SW480 (cell line): ENCODE data around the gene RCOR1.

Experiments used
- DNase-seq: peaks from one replicate; pipeline ENCODE4 v3.0.0-alpha.2; 2016; ENCODE audit warnings: low spot score

Gene RCOR1

DNA sequence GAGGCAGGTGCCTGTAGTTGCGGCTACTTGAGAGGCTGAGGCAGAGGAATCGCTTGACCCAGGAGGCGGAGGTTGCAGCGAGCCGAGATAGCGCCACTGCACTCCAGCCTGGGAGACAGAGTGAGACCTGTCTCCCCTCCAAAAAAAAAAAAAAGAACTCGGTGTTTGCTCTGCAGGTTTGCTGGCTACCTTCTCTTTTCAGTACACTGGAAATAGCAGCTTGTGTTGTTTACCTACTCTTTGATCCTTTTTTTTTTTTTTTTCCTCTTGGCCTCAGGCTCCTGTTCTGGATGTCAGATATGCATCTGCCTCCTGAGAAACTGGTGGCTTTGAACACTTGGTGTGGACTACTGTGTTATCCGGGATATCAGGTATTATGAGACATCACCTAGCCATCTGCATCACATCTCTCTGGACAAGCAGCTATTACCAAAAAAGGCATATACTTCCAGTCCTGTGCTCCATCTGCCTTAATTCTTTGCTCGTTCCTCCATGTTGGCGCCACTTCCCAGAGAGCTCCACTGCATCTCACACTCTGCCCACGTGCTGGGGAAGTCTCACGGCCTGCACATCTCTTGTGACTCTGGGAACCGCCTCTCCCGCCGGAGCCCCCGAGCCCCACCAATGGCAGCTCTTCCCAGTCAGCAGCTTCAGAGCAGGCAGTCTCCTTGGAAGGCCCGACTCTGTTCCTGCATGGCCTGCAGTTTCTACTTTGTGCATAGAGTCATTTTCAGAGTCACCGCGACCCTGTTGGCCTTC, 133.9 kb downstream of the RCOR1 start:
- DNase-seq, result no peak

DNA sequence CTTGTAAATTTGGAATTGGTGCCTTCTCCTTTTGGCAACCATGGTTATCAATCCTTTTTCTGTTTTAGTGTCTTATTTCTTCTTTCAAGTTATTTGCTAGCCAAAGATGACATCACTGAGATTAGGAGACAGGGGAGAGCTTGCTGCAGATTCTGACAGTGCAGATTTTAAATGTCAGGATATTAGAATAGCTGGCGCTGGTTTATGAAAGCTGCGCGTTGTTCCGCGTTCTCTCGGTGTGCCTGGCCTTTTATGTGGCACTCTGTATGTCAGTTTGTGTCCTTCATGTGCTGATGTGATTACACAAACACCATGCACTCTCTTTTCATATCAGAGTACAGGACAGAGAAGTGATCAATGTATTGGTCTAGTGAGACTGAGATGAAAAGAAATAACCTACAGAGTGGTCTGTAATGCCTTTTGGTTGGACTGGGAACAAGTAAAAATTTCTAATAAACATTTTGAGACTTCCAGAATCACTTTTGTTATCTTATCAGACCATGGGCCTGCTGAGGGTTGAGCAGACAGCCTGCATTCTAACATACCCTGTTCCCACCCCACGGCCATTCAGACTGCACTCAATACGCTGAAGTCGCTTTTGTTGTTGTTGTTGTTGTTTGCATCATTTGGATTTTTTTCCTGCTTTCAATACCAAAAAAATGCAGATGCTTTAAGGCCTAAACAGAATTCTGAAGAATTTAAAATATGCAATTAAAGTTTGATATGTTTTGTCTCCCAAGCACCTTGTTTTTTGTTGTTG, 135.1 kb downstream of the RCOR1 start:
- no peak for DNase-seq

DNA sequence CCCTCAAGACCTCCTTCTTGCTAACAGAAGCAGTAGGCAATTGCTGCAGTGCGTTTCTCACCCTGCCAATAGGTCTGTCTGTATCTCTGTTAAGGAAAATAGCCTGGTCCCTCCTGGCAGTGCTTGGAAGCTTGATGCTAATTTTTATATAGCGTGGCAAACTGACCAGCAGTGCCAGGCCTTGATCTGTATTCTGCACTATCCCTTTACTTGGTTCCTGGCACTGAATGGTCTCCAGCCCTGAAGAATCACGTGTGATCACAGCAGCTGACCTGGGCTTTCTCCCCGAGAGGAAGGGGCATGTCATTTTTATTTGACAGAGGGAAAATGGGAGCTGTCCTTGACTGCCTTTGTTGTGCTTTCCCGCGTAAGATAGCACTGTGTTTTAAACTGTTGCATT, 136.1 kb downstream of the RCOR1 start:
- DNase-seq, result no peak

DNA sequence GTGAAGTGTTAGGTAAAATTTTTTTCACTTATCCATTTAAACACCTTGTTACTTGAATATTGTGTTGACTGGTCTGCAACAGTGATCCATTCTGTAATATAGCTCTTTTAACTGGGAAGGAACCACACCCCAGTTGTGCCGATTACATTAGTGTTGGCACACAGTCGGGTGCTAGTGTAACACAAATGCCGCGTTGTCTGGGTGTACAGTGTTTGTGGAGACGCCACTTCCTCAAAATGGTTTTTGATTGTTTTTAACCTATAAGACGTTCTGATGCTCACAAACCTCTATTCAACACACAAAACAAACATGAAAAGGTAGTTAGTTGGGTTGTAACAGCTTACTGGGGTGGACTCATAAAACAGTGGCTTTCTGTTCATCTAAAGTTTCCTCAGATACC, 136.8 kb downstream of the RCOR1 start:
- no peak for DNase-seq

DNA sequence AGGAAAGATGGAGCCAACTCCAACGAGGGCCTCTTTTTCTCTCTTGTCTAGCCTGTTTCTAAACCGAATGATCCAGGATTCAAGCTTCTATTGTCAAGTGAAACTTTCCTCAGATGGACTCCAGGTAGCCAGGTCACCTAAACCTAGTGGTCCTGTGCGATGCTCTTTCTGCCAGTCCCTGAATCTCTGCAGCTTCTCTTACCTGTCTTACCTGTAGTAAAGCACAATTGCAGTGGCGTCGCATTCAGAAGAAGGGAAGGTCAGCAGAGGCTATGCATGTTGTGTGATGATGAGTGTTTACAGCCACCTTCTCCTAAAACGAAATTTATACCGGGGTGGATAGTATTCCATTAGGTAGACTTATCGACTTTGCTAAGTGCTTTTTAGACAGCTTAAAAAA, 137.4 kb downstream of the RCOR1 start:
- DNase-seq, result no peak

DNA sequence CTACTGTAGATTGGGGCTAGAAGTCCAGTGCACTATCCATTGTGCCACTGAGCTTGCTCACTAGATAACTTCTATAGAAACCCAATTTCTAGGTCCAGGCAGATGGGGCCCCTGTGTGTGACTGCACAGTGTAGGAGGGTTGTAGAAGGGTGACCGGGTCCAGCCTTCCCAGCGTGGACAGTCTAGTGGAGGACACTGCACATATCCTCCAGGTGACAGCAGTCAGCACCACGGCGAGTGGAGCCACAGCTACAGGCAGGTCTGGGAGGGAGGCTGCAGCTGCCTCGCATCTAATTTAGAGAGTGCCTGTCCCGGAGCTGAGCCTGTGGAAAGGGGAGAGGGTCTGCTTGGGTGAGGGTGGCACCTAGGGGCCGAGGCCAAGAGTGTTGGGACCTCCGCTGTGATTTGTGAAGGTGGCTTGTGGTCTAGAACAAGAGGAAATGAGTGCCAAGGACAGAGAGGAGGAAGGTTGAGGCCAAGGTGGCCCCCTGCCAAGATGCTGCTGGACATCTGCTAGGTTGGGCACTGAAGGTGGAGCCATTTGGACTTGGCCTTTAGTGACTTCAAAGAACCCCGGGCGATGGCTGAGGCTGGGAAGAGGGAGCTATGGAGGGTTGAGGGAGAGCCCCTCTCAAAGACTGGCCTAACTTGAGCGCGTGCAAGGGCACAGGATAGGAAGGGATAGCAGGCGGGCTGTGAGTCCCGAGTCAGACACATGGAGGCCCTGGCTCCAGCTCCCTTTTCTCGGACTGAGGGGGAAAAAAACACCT, 138.8 kb downstream of the RCOR1 start:
- no peak for DNase-seq

DNA sequence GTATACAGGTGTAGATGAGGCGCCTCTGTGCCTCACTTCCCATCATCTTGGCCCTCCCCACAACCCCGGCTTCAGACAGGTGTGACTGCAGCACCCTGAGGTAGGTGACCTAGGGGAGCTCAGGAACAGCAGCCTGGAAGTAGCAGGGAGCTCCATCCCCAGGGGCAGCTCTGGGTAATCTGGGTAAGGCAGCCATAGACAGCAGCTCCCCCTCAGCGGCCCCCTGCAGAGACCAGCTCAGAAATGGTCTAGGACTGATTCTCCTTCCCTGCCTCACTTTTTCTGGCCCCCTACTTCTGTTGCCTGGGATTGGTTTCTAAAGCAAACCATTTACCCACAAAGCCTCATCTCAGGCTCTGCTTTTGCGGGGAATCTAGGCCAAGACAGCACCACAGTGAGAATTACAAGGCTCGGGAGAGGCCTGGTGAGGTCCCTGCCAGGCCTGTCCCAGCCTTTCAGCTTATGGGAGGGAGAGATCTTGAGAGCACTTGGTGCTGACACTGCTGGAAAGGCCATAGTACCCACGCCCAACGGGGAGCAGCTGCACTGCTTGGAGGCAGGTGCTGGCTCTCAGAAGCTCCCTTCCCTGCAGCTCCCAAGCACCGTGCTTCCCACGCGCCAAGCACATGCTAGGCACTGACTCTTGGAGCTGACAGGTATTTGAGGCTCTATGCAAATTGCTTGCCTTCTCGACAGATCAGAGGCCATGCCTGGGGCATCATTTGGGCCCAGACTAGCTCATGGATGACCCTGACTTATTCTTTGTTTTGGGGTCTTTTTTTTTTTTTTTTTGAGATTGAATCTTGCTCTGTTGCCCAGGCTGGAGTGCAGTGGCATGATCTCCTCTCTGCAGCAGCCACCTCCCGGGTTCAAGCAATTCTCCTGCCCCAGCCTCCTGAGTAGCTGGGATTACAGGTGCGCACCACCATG, 139.7 kb downstream of the RCOR1 start:
- DNase-seq, result no peak

DNA sequence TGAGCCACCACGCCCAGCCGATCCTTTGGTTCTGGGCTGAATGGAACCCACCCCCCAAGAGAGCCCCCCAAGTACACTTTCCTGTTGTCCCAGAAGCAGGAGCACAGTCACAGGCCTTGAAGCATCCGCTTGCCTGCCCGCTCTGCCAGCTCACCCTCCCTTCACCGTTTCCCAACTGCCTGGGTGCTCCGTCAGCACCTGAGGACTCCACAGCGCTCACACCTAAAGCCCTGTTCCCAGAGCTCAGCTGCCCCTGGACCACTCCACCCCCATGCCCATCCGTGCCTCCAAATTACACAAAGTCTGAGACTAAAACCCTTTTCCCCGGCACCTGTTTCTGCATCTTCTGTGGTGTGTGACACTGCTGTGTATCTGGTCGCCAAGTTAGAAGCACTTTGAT, 140.5 kb downstream of the RCOR1 start:
- no peak for DNase-seq

DNA sequence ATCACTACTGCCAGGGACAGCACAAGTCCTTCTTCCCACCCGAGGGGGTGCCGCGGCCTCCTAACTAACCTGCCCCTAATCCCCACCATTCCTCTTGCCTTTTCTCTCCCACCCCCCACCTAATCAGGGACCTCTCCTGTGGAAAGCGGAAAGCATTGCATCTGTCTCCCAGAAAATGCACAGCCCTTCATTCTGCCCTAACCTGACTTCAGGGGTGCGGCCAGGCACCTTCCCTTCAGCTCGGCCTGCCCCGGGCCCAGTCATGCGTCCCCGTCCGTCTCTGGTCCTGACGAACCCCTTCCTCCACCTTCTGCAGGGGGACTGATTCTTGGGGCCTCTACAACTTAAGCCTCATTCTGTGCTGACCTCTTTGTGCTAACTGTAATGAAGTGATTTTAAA, 140.9 kb downstream of the RCOR1 start:
- no peak for DNase-seq

DNA sequence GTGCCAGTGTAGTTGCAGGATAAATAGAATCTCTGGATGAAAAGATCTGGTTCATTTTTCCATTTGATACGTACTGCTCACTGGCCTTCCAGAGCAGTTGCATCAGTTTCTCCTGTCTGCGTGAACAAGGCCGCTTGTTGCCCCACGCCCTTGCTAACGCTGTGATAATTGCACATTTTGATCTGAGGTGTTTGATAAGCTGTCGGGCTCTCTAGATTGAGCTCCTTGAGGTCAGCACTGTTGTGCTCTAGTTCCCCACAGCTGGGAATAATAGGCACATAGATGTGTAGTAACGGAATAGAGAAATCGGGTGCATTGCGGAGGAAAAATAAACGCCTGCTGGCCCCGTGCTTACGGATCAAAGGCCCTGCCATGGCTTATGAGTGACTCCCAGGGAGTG, 142.0 kb downstream of the RCOR1 start:
- DNase-seq, result no peak

DNA sequence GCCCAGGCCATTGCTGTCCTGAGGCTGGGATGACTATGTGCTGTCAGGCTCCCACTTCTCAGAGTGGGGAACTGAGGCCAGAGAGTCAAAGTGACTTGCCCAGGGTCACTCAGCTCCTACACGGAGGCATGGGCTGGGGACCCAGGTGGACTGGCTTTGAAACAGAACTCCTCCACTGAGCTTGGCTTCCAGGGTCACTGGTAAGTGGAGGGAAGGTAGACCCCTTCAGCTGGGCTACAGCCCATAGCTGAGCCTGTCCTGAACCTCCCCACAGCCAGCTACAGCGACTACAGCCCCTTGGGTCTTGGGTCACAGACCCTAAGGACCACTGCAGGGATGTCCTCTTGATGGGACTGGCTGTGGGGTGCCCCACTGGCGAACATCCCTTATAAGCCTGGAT, 144.5 kb downstream of the RCOR1 start:
- DNase-seq, result no peak

DNA sequence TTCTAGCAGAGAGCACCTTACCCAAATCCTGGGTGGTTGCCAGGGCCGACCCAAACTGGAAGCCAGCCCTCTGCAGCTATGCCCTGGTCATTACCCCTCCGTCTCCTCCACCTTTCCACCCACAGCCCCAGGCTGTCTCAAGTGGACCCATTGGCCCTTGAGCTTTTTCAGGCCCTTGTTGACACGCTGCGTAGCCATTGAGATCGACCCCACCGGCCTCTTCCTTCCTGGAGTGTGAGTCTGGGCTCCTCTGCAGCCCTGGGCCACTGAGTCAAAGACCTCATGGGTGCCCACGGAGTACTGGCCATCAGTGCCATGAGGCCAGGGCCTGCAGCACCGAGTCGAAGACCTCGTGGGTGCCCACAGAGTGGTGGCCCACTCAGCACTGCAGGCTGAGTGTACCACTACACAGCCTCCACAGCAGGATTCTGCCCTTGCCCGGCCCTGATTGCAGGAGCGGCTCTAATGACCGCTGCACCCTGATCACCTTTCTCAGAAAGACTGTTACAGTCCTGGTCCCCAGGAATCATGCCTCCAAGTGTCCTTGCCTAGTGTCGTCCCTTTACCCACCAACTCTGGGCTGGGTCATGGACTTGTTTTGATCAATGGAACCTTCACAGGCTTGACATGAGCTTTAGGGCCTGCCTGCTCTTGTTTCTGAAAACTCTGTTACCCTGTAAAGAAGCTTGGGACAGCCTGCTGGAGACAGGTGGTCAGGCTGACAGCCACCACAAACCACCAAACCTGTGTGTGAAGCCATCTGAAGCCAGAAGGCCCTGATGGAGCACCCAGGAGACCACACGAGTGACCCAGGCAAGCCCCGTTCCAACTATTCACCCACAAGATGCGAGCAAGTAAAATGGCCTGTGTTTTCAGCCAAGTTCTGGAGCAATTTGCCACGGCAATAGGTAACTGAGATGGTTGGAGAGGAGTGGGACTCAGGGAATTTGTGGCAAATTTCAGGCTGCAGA, 145.2 kb downstream of the RCOR1 start:
- DNase-seq, result no peak

DNA sequence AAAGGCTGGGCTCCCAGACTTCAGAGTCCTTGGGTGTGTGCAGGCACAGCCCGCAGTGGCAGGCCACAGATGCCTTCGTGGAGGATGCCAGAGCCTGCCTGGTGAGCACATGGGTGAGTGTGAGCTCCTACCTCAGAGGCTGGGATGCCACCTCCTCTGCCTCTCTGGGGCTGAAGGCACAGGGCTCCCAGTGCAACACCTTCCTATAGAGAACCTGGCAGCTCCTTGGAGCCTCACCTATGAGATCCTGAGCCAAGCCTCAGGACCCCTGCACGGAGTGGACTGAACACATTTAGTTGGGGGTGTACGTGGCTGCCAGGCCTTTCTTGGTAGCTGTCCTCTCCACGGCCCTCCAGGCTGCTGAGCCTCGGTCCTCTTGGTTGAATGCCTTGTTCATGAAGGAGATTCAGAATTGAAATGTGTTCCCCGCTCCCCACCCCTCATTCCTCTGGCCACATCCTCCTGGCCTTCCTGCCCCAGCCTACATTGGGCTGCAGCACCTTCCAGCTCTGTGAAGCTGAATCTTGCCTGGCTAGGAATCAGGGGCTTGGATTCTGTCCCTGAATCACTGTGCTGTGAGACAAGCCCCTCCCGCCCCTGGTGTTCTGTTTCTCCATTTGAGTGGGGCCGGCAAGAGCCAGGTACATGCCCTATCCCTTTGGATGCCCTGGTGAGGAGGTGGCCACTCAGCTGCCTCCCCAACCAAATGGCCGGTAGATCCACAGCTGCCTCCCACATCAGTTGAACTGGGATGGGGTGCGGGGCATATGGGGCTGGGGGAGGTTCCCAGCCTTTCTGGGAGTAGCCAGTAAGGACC, 146.1 kb downstream of the RCOR1 start:
- DNase-seq, result no peak

DNA sequence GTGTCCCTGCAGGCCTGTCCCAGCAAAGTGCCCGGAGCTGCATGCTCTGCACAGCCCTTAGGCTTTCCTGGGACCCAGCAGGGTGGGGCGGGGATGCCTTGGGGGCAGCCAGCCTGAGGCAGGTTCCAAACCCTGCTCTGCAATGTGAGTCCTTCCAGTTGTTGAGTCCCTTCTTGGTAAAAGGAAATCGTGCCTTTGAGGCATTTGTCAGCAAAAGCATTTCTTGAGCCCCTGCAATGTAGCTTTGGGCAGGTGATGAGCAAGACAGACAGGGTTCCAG, 146.7 kb downstream of the RCOR1 start:
- DNase-seq, result no peak

DNA sequence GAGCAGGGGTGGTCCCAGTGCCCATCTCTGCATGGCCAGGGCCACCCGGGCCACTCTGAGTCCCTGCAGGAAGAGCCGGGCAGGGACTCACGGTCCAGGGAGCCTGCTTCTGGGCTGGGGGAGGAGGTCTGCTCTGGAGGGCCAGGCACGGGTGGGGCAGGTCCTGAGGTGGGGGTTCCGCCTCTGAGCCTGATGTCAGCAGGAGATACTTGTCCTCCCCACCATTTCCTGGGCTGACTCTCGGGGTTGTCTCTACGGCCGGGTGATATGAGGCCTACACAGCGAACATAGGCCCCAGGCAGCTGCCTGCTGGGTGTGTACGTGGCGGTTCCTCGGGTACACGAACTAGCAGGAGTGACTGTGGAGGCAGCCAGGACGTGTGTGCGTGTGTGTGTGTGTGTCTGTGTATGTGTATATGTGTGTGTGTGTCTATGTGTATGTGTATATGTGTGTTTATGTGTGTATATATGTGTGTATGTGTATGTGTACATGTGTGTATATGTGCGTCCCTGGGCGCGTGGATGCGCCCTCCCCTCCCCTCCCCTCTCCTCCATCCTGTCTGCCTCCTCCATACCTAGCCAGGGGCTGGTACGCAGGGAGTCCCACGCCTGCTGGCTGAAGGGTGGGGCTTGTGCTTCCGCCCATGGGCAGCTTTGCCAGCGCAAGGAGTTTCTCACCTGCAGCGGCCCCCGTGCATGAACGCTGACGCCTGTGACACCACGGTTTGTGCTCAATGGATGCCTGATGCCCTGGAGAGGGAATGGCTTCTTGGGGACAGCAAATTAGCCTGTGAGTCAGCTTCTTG, 154.4 kb downstream of the RCOR1 start:
- DNase-seq, result no peak

DNA sequence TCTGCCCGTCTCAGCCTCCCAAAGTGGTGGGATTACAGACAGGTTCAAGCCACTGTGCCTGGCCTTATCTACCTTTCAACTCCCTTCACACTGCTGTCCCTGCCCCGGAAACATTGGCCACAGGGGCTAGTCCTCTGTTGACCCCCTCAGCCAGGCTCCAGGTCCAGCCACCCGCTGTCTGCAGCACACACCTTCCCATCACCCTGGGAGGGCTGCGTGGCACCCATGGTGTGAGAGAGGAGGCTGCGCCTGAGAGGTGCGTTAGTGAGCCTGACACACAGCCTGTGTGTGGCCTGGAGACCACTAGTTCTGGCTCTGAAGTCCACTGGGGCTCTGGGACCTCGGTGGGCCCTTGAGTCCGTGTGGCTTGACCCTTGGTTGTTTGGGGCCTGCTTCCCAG, 156.4 kb downstream of the RCOR1 start:
- DNase-seq, result no peak

DNA sequence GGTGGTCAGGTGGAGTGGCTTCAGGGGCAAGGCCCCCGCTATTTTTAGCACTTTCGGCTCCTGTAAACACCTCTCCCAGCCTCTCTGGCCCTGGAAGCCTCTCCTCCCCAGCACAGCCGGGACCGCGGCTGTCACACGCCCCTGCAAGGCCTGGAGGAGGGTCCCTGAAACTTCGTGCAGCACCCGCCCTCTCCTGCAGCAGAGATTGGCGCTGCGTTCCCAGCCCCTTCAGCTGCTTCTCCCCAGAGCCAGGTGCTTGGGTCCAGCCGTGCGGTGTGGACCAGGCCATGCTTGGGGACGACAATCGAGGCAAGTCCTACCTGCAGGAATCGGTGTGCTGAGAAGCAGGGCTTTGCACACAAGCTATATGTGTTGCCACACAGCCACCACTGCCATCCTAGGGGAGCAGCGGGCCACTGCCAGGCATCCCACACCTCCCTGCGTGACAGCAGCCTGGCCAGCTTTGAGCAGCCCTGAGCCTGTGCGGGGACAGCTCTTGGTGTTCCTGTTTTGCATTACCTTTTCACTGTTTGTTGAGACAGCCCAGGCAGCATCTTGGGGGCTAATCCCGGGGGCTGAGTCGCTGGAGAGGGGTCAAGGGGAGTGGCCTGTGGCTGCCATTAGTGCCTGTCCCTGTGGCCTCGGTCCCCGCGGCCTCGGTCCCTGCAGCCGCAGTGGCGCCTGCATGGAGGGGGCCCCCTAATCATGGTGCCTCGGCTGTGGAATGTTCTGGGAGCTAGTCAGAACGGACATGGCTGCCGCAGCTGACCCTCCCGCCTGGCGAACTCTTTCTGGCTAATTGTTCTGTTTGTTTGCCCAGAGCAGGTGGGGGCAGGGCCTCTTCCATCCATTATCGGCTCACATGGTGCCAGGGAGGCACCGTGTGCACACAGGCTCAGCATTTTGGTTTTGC, 157.2 kb downstream of the RCOR1 start:
- no peak for DNase-seq

DNA sequence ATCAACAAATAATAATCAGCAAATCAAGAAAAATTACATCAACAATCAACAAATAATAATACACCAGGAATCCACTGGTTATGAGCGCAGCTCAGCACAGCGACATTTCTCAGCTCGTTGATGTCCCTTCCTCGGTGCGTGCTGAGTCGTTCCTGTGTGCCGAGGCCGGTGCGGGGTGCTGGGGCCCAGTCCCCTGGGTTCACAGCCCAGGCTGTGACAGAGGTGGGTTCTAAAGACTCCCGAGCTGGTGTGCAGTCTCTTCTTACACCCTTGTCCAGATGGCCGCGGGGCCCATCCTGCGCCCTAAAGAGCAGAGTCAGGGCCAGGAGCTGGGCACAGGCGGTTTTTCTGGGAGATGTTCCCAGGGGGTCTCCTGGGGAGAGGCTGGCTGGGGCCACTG, 157.9 kb downstream of the RCOR1 start:
- DNase-seq, result no peak
